Ascending aorta (tissue), 2 donors: Measurements from ENCODE around the gene BBIP1. TPM values are rescaled to one million over a fixed set of nuclear protein-coding genes. Genes with fewer than 3 reads are reported as not detected.
A peak's percentile ranks its signal among the peaks of the same experiment; 100 is the strongest.

Experiments
- DNase-seq, 2 donors: peaks; one replicate each; pipeline ENCODE4 v3.0.0-alpha.2; 2019; ENCODE audit warnings: low spot score in 2 of 2
- H3K27ac ChIP-seq, 2 donors: fragments of 200-600 bp; sonication (generic); one replicate each; pipeline ENCODE4 v1.5.1; 2016 to 2017; ENCODE audit warnings: mild to moderate bottlenecking in 1 of 2
- H3K27me3 ChIP-seq: fragments of 200-600 bp; sonication (generic); one replicate; pipeline ENCODE4 v1.5.1; 2017
- H3K36me3 ChIP-seq, 2 donors: fragments of 200-600 bp; sonication (generic); one replicate each; pipeline ENCODE4 v1.5.1; 2016
- H3K4me1 ChIP-seq, 2 donors: fragments of 200-600 bp; sonication (generic); one replicate each; pipeline ENCODE4 v1.5.1; 2016 to 2017; ENCODE audit warnings: mild to moderate bottlenecking in 1 of 2
- H3K4me3 ChIP-seq, 2 donors: fragments of 200-600 bp; sonication (generic); one replicate each; pipeline ENCODE4 v1.5.1; 2016 to 2017; ENCODE audit warnings: mild to moderate bottlenecking in 1 of 2
- H3K9me3 ChIP-seq, 2 donors: fragments of 200-600 bp; sonication (generic); one replicate each; pipeline ENCODE4 v1.5.1; 2016
- CTCF ChIP-seq, 3 experiments: fragments of 200-600 bp in 2 of 3; fragments of 450-650 bp in 1 of 3; sonication (generic) in 2 of 3; IDR thresholded peaks; one replicate each; pipeline ENCODE4 v1.5.1; 2016 to 2019; ENCODE audit warnings: antibody characterized with exemption in 3 of 3, mild to moderate bottlenecking in 1 of 3, moderate library complexity in 1 of 3
- intact Hi-C: fragments of 100-400 bp; cut with DNase I; formaldehyde crosslinking; loops from one replicate; pipeline ENCODE4 v1.15.1; 2023
- total RNA-seq: library from RNA; depleted of rRNA; stranded (reverse); fragments of >200 nt; gene quantifications from one replicate; pipeline ENCODE4 v1.1.0, GENCODE V29; 2016

The BBIP1 gene
- total RNA-seq, 1 donor from 2014 or later = 1.5 TPM

DNA sequence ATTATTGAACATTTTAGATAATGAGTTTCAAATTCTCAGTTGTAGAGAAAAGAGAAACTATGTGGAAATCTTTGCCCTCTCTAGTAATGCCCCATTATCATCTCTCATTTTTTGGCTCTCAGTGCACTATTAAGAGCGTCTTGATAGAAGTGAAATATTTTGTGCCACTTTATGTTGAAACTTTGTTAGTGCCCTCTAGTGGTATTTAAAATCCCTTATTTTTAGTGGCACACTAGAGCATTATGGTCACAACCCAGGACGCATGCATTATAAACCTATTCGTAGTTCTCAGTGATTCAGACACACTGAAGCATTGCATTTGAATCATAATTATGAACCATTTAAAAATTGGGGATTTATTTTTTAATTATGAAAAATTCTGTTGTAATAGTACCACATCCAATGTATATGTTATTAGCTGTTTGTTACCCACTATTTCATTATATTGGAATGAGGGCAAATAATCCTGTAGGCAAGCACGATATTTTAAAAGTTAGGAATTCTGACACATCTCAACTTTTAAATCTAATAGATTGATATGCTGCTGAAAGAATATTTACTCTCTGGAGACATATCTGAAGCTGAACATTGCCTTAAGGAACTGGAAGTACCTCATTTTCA, 25.3 kb downstream of the BBIP1 start:
- H3K36me3 ChIP-seq = peaks cover 30 to 63% of the 10 kb centered on the region in 2 donors
- DNase-seq = no peak
- TF ChIP-seq CTCF (IDR thresholded peaks at IDR 0.05) = peak; percentile 43 to 67 (median 47)
- intact Hi-C loops = loop anchor here (1.0 to 2.0 kb wide), 3 partner anchors 89 to 283 kb away; no protein-coding TSS in a partner anchor
- no peaks in the 10 kb centered on the region for H3K4me1 ChIP-seq
- H3K4me3 ChIP-seq = no peak overlapping the region
- H3K27me3 ChIP-seq = no peaks in the 10 kb centered on the region
- H3K9me3 ChIP-seq = no peaks in the 10 kb centered on the region
- H3K27ac ChIP-seq = no peak overlapping the region

GRCh38 chr10:110892602-110893288, 26.2 kb downstream of the BBIP1 start:
- TF ChIP-seq CTCF (IDR thresholded peaks at IDR 0.05) = no peak
- no peak for DNase-seq
- Histone ChIP-seq H3K4me1 (no peaks in the 10 kb centered on the region), H3K27me3 (no peaks in the 10 kb centered on the region), H3K27ac (no peak overlapping the region), H3K9me3 (no peaks in the 10 kb centered on the region), H3K36me3 (peaks cover 32 to 57% of the 10 kb centered on the region in 2 donors), H3K4me3 (no peak overlapping the region)
- intact Hi-C loops = loop anchor here (1.0 to 2.0 kb wide), 3 partner anchors 88 to 282 kb away; no protein-coding TSS in a partner anchor

DNA sequence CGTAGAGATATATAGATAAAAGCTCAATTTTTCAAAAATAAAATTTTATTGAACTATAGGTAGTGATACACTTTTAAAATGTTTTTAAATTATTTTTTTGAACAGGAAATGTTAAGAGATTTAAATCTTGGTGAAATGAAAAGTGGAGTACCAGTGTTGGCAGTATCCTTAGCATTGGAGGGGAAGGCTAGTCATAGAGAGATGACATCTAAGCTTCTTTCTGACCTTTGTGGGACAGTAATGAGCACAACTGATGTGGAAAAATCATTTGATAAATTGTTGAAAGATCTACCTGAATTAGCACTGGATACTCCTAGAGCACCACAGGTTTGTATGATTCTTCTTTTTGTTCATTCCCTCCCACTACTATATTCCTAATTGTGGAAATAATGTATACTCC, 31.4 kb downstream of the BBIP1 start:
- TF ChIP-seq CTCF (IDR thresholded peaks at IDR 0.05) = no peak
- no peak overlapping the region for H3K27ac ChIP-seq
- H3K27me3 ChIP-seq = no peaks in the 10 kb centered on the region
- H3K4me3 ChIP-seq = no peak overlapping the region
- H3K36me3 ChIP-seq = peaks cover 19 to 24% of the 10 kb centered on the region in 2 donors
- no peak for DNase-seq
- intact Hi-C loops = no loop called here
- H3K9me3 ChIP-seq = no peaks in the 10 kb centered on the region
- peaks cover 2 to 3% of the 10 kb centered on the region in 2 donors for H3K4me1 ChIP-seq

- TF ChIP-seq CTCF (IDR thresholded peaks at IDR 0.05) = no peak
- no peak for DNase-seq
- Histone ChIP-seq H3K27me3 (no peaks in the 10 kb centered on the region), H3K4me3 (no peak overlapping the region), H3K27ac (peak overlapping the region in 1 of 2 donors; percentile 28), H3K36me3 (peaks cover 19 to 23% of the 10 kb centered on the region in 2 donors), H3K9me3 (no peaks in the 10 kb centered on the region), H3K4me1 (peaks cover 3 to 4% of the 10 kb centered on the region in 2 donors)
- intact Hi-C loops = no loop called here
Observed at GRCh38 chr10:110885932-110886674, 32.9 kb downstream of the BBIP1 start.

DNA sequence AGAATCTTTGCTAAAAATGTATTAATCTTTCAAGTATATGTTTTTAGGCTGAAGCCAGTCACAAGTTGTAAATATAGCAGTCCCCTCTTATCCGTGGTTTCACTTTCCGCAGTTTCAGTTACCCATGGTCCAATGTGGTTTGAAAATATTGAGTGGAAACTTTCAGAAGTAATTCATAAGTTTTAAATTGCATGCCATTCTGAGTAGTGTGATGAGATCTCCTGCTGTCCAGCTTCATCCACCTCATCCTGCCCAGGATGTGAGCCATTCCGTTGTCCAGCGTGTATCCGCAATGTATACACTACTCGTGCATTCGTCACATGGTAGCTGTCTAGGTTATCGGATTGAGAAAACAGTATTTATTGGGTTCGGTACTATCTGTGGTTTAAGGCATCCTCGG, 35.1 kb downstream of the BBIP1 start:
- peaks cover 3 to 4% of the 10 kb centered on the region in 2 donors for H3K4me1 ChIP-seq
- H3K27ac ChIP-seq = peak overlapping the region in 1 of 2 donors; percentile 37
- no peaks in the 10 kb centered on the region for H3K27me3 ChIP-seq
- TF ChIP-seq CTCF (IDR thresholded peaks at IDR 0.05) = no peak
- H3K9me3 ChIP-seq = no peaks in the 10 kb centered on the region
- DNase-seq = no peak
- H3K4me3 ChIP-seq = peak overlapping the region in 1 of 2 donors; percentile 45
- H3K36me3 ChIP-seq = peaks cover 8 to 9% of the 10 kb centered on the region in 2 donors
- intact Hi-C loops = no loop called here
